Natural killer cell (primary cell): Measurements from ENCODE around the gene FLRT2. TPM values are rescaled to one million over a fixed set of nuclear protein-coding genes. Genes with fewer than 3 reads are reported as not detected.

Source experiments
- ATAC-seq, 3 donors: fragments of 150-1000 bp in 2 of 3; fragments of 200-7000 bp in 1 of 3; cut with Tn5 transposase; 1 replicate in 1 of 3; 2 replicates in 2 of 3; pipeline ENCODE4 v1.10.0; 2021; ENCODE audit warnings: mild to moderate bottlenecking in 2 of 3, moderate library complexity in 2 of 3
- DNase-seq, 2 donors: peaks; one replicate each; pipeline versions ENCODE4 v3.0.0 to v3.0.0-alpha.2; 2013 to 2021; ENCODE audit warnings: mixed read lengths in 1 of 2
- H3K27ac ChIP-seq: one replicate; pipeline ENCODE4 v1.5.1; 2013; ENCODE audit warnings: mild to moderate bottlenecking, low read length
- H3K27me3 ChIP-seq: one replicate; pipeline ENCODE4 v1.6.1; 2013; ENCODE audit warnings: low read length; ENCODE audit not compliant: control insufficient read depth, insufficient read depth
- H3K36me3 ChIP-seq: one replicate; pipeline ENCODE4 v1.6.1; 2013; ENCODE audit warnings: low read length; ENCODE audit not compliant: control insufficient read depth, insufficient read depth
- H3K4me1 ChIP-seq: one replicate; pipeline ENCODE4 v1.6.1; 2013; ENCODE audit warnings: low read length; ENCODE audit not compliant: control insufficient read depth, insufficient read depth
- H3K4me3 ChIP-seq: one replicate; pipeline ENCODE4 v1.5.1; 2013; ENCODE audit warnings: low read length
- H3K9me3 ChIP-seq: one replicate; pipeline ENCODE4 v1.6.1; 2013; ENCODE audit warnings: low read length; ENCODE audit not compliant: control insufficient read depth, insufficient read depth
- H3K27ac Mint-ChIP-seq, 2 donors: one replicate each; pipeline ENCODE4 v1.8.0; 2022; ENCODE audit warnings: mild to moderate bottlenecking in 2 of 2, mixed read lengths in 2 of 2, moderate library complexity in 1 of 2
- H3K27me3 Mint-ChIP-seq, 2 donors: one replicate each; pipeline ENCODE4 v1.8.0; 2022; ENCODE audit warnings: low read depth in 2 of 2, mixed read lengths in 2 of 2
- H3K36me3 Mint-ChIP-seq: one replicate; pipeline ENCODE4 v1.8.0; 2022; ENCODE audit warnings: mixed read lengths
- H3K4me1 Mint-ChIP-seq, 2 donors: one replicate each; pipeline ENCODE4 v1.8.0; 2022; ENCODE audit warnings: mixed read lengths in 2 of 2
- H3K4me3 Mint-ChIP-seq: one replicate; pipeline ENCODE4 v1.8.0; 2022; ENCODE audit warnings: mild to moderate bottlenecking, moderate library complexity, mixed read lengths
- H3K9me3 Mint-ChIP-seq, 2 donors: one replicate each; pipeline ENCODE4 v1.8.0; 2022; ENCODE audit warnings: mixed read lengths in 2 of 2
- CTCF ChIP-seq: fragments of 200-600 bp; IDR thresholded peaks from one replicate; pipeline ENCODE4 v1.8.0; 2022; ENCODE audit warnings: antibody characterized with exemption
- WGBS: methylation state at CpG from one replicate; pipeline ENCODE4 v1.1.7; 2013; ENCODE audit warnings: missing lambda C conversion rate; ENCODE audit not compliant: insufficient coverage; 5-methylcytosine and 5-hydroxymethylcytosine counted together
- intact Hi-C: fragments of 100-400 bp; cut with micrococcal nuclease; formaldehyde crosslinking; loops from one replicate; pipeline ENCODE4 v1.14.2; 2022
- total RNA-seq, 4 donors: library from RNA; stranded (reverse); fragments of 120-200 nt in 1 of 4; gene quantifications; one replicate each; pipeline versions ENCODE4 v1.2.3 to v1.2.4, GENCODE V29; 2013 to 2022

Gene FLRT2
- total RNA-seq, 3 donors from 2014 or later (not counting 1 experiment from before 2014, with no cell fraction given) = not detected

- Histone ChIP-seq H3K27me3 (no peaks in the 10 kb centered on the region), H3K36me3 (no peaks in the 10 kb centered on the region), H3K27ac (no peak overlapping the region), H3K9me3 (no peaks in the 10 kb centered on the region), H3K4me1 (no peaks in the 10 kb centered on the region), H3K4me3 (no peak overlapping the region)
- intact Hi-C loops = no loop called here
- Mint-ChIP-seq H3K4me1 (peaks cover 0 to 4% of the 10 kb centered on the region in 2 donors), H3K9me3 (no peaks in the 10 kb centered on the region), H3K4me3 (no peak overlapping the region), H3K36me3 (no peaks in the 10 kb centered on the region), H3K27me3 (peaks cover 0 to 5% of the 10 kb centered on the region in 2 donors), H3K27ac (no peak overlapping the region)
- TF ChIP-seq CTCF = no peak
- WGBS = 100% methylated on average over 2 of the region's 2 CpGs
- DNase-seq (no peak), ATAC-seq (no peak)
Observed at GRCh38 chr14:85616886-85617285, 86.9 kb downstream of the FLRT2 start.

GRCh38 chr14:85617791-85618190, 87.8 kb downstream of the FLRT2 start:
- TF ChIP-seq CTCF = no peak
- Mint-ChIP-seq H3K4me1 (peaks cover 0 to 4% of the 10 kb centered on the region in 2 donors), H3K27me3 (peaks cover 0 to 5% of the 10 kb centered on the region in 2 donors), H3K27ac (no peak overlapping the region), H3K36me3 (no peaks in the 10 kb centered on the region), H3K4me3 (no peak overlapping the region), H3K9me3 (no peaks in the 10 kb centered on the region)
- no peak overlapping the region for H3K27ac ChIP-seq
- H3K9me3 ChIP-seq = no peaks in the 10 kb centered on the region
- no peaks in the 10 kb centered on the region for H3K27me3 ChIP-seq
- WGBS = 92% methylated on average over 2 of the region's 2 CpGs
- H3K4me1 ChIP-seq = no peaks in the 10 kb centered on the region
- DNase-seq (no peak), ATAC-seq (no peak)
- H3K36me3 ChIP-seq = no peaks in the 10 kb centered on the region
- H3K4me3 ChIP-seq = no peak overlapping the region
- intact Hi-C loops = no loop called here

- Histone ChIP-seq H3K36me3 (no peaks in the 10 kb centered on the region), H3K4me3 (no peak overlapping the region), H3K27me3 (no peaks in the 10 kb centered on the region), H3K4me1 (no peaks in the 10 kb centered on the region), H3K9me3 (peaks cover 2% of the 10 kb centered on the region), H3K27ac (no peak overlapping the region)
- TF ChIP-seq CTCF = no peak
- H3K9me3 Mint-ChIP-seq = no peaks in the 10 kb centered on the region
- ATAC-seq (no peak), DNase-seq (no peak)
- H3K4me1 Mint-ChIP-seq = peaks cover 0 to 4% of the 10 kb centered on the region in 2 donors
- intact Hi-C loops = no loop called here
- no peak overlapping the region for H3K27ac Mint-ChIP-seq
- no peaks in the 10 kb centered on the region for H3K36me3 Mint-ChIP-seq
- H3K27me3 Mint-ChIP-seq = peaks cover 0 to 5% of the 10 kb centered on the region in 2 donors
- WGBS = 78% methylated on average over 3 of the region's 4 CpGs
- no peak overlapping the region for H3K4me3 Mint-ChIP-seq
Observed at GRCh38 chr14:85618390-85618789, 88.4 kb downstream of the FLRT2 start.

- Histone ChIP-seq H3K27ac (no peak overlapping the region), H3K9me3 (peaks cover 2% of the 10 kb centered on the region), H3K27me3 (no peaks in the 10 kb centered on the region), H3K36me3 (no peaks in the 10 kb centered on the region), H3K4me1 (no peaks in the 10 kb centered on the region), H3K4me3 (no peak overlapping the region)
- H3K27ac Mint-ChIP-seq = no peak overlapping the region
- no peak for TF ChIP-seq CTCF
- H3K9me3 Mint-ChIP-seq = no peaks in the 10 kb centered on the region
- H3K4me3 Mint-ChIP-seq = no peak overlapping the region
- H3K4me1 Mint-ChIP-seq = peaks cover 0 to 4% of the 10 kb centered on the region in 2 donors
- DNase-seq = no peak
- intact Hi-C loops = no loop called here
- peaks cover 0 to 5% of the 10 kb centered on the region in 2 donors for H3K27me3 Mint-ChIP-seq
- WGBS = 80% methylated on average over 3 of the region's 3 CpGs
- ATAC-seq = no peak
- H3K36me3 Mint-ChIP-seq = no peaks in the 10 kb centered on the region
Observed at GRCh38 chr14:85618978-85619377, 89.0 kb downstream of the FLRT2 start.
